ENCODE measurements around the gene CEP170.

Gene CEP170

GRCh38 chr1:243291292-243291691 lies 36.2 kb upstream of the CEP170 start:
- no peak for DNase-seq (ENCODE audit: low read depth)
- TF ChIP-seq, protein P1, sequence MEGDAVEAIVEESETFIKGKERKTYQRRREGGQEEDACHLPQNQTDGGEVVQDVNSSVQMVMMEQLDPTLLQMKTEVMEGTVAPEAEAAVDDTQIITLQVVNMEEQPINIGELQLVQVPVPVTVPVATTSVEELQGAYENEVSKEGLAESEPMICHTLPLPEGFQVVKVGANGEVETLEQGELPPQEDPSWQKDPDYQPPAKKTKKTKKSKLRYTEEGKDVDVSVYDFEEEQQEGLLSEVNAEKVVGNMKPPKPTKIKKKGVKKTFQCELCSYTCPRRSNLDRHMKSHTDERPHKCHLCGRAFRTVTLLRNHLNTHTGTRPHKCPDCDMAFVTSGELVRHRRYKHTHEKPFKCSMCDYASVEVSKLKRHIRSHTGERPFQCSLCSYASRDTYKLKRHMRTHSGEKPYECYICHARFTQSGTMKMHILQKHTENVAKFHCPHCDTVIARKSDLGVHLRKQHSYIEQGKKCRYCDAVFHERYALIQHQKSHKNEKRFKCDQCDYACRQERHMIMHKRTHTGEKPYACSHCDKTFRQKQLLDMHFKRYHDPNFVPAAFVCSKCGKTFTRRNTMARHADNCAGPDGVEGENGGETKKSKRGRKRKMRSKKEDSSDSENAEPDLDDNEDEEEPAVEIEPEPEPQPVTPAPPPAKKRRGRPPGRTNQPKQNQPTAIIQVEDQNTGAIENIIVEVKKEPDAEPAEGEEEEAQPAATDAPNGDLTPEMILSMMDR (IDR thresholded peaks at IDR 0.05; ENCODE audit: insufficient read depth, low read depth, low read length, missing control alignments) = no peak
- H3K4me3 ChIP-seq (ENCODE audit: low read depth, low read length) = no peak overlapping the region

DNA sequence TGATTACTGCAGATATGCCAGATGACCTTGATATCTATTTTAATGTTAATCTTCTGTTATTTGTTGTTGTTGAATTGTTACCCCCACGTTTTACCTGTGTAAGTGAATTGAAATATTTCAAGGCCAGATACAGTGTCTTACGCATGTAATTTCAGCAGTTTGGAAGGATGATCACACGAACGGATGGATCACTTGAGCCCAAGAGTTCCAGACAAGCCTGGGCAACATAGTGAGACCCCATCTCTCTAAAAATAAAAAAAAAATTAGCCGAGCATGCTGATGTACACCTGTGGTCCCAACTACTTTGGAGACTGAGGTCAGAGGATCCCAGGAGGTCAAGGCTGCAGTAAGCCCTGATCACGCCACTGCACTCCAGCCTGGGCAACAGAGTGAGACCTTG lies 33.0 kb upstream of the CEP170 start:
- no peak for DNase-seq (ENCODE audit: low read depth)
- TF ChIP-seq, protein P1 (IDR thresholded peaks at IDR 0.05; ENCODE audit: insufficient read depth, low read depth, low read length, missing control alignments) = no peak
- no peak overlapping the region for H3K4me3 ChIP-seq (ENCODE audit: low read depth, low read length)

DNA sequence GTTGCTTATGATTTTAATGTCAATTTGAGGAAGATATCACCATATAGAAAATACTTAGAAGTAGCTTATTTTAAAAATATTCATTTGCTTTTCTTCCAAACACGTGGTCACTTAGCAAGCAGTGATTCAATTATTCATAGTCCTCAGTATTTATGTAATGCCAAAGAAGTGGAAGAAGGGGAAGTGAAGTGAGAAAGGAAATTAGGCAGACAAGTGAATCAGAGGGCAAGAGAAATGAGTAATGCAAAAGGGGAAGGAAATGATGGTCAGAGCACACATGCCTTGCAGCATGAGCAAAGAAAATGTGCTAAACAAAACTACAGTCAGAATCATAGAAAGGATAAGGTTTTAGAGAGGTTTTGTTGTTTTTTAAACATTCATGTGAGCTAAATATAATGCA lies 32.6 kb upstream of the CEP170 start:
- no peak overlapping the region for H3K4me3 ChIP-seq (ENCODE audit: low read depth, low read length)
- peak; percentile 71 for DNase-seq (ENCODE audit: low read depth)

GRCh38 chr1:243287123-243287460 lies 32.0 kb upstream of the CEP170 start:
- TF ChIP-seq, protein P1 (IDR thresholded peaks at IDR 0.05; ENCODE audit: insufficient read depth, low read depth, low read length, missing control alignments) = no peak
- no peak for DNase-seq (ENCODE audit: low read depth)

More for the DNA sequence above, 32.6 kb upstream of the CEP170 start:
- TF ChIP-seq, protein P1 (IDR thresholded peaks at IDR 0.05; ENCODE audit: insufficient read depth, low read depth, low read length, missing control alignments) = no peak

DNA sequence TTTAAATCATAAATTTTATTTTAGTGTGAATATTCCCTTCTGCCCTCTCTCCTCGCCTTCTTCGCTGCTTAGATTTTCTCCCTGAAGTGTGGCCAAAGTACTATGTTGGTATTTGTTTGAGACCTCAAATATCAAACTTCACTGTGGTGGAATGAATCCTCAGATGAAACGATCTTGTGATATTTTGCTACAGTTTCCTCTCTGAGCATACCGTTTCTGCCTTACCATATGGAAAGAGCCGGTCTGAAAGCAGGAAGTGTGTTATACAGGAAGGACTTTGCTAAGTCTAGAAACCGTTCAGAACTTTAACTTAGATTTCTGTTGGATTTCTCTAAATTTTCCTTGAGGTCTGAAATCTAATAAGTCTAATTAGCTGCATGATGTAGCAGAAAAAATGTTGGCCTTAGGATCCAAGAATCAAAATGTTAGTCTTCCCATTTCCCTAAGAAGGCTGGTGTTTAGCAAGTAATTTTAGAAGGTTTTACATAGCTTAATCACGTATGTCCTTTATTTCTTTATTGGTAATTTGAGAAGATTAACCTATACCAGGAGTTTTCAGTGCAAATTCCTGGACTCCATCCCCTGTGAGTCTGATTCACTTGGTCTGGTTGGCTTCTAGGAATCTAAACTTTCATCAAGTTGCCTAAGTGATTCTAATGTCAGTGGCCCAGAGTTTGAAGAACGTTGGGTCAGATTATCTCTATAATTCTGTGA lies 31.5 kb upstream of the CEP170 start:
- H3K4me3 ChIP-seq (ENCODE audit: low read depth, low read length) = no peak overlapping the region
- DNase-seq (ENCODE audit: low read depth) = no peak
- TF ChIP-seq, protein P1 (IDR thresholded peaks at IDR 0.05; ENCODE audit: insufficient read depth, low read depth, low read length, missing control alignments) = no peak

More at GRCh38 chr1:243287123-243287460, 32.0 kb upstream of the CEP170 start:
- no peak overlapping the region for H3K4me3 ChIP-seq (ENCODE audit: low read depth, low read length)

GRCh38 chr1:243281672-243282071 lies 26.6 kb upstream of the CEP170 start:
- TF ChIP-seq, protein P1 (IDR thresholded peaks at IDR 0.05; ENCODE audit: insufficient read depth, low read depth, low read length, missing control alignments) = no peak
- no peak overlapping the region for H3K4me3 ChIP-seq (ENCODE audit: low read depth, low read length)
- DNase-seq (ENCODE audit: low read depth) = no peak

DNA sequence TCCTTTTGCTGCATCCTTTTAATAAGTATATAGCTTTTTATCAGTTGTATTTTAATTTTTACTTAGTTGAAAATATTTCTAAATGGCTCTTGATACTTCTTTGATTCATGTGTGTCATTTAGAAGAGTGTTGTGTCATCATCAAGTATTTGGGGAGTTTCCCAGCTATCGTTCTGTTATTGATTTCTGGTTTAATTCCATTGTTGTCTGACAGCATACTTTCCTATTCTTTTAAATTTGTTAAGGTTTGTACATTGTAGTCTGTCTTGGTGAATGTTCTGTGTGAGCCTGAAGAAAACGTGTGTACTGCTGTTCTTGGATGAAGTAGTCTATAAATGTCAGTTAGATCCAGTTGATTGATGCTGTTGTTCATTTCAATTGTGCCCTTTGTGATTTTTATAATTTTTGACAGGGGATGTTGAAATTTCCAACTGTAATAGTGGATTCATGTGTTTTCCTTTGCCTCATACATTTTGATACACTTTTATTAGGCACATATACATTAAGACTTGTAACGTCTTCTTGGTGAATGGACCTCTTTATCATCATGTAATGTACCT lies 25.6 kb upstream of the CEP170 start:
- TF ChIP-seq, protein P1 (IDR thresholded peaks at IDR 0.05; ENCODE audit: insufficient read depth, low read depth, low read length, missing control alignments) = no peak
- DNase-seq (ENCODE audit: low read depth) = no peak
- no peak overlapping the region for H3K4me3 ChIP-seq (ENCODE audit: low read depth, low read length)

Data from GM12865 (cell line).